A549 (cell line): ENCODE results near the gene UBE2U.
"Not testable (repeated sequence)": the region's sequence is repeated elsewhere in the genome, so short reads cannot be mapped to it uniquely, and the experiment has no call there.

Experiments used
- CTCF ChIP-seq: fragments of >200 bp; sonication (Bioruptor Twin); formaldehyde crosslinking; IDR thresholded peaks from 3 replicates; pipeline ENCODE4 v1.5.1; 2016
- KDM1A ChIP-seq: fragments of 200-600 bp; sonication (generic); IDR thresholded peaks from 2 replicates; pipeline ENCODE4 v1.6.1; 2016; ENCODE audit warnings: low read depth, mild to moderate bottlenecking
- POLR2A ChIP-seq: IDR thresholded peaks from 2 replicates; pipeline ENCODE4 v1.6.1; 2012; ENCODE audit warnings: mild to moderate bottlenecking, low read length
- RARB ChIP-seq: fragments of 250-450 bp; sonication (Bioruptor Pico); IDR thresholded peaks from 2 replicates; pipeline ENCODE4 v1.8.0; 2021; ENCODE audit warnings: mild to moderate bottlenecking, moderate library complexity
- REST ChIP-seq: fragments of 200-600 bp; sonication (generic); IDR thresholded peaks from 2 replicates; pipeline ENCODE4 v1.6.1; 2016; ENCODE audit warnings: antibody characterized with exemption, mild to moderate bottlenecking, moderate library complexity

GRCh38 chr1:64239519-64239918, 36.1 kb downstream of the UBE2U start:
- not testable (repeated sequence) for TF ChIP-seq CTCF, REST, POLR2A, KDM1A, RARB
